ENCODE data around the gene TRPM8. TPM values are rescaled to one million over a fixed set of nuclear protein-coding genes. Genes with fewer than 3 reads are reported as not detected.

TRPM8 gene
- total RNA-seq, 1 donor from 2014 or later, result 7.5 TPM

- H3K36me3 ChIP-seq, result no peaks in the 10 kb centered on the region
- no peaks in the 10 kb centered on the region for H3K4me1 Mint-ChIP-seq
- no peak overlapping the region for H3K9ac ChIP-seq
- no peak overlapping the region for H3K4me2 ChIP-seq
- H4K20me1 ChIP-seq (ENCODE audit: low read depth), result no peaks in the 10 kb centered on the region
- H3K4me3 ChIP-seq, result no peak overlapping the region
- no peak overlapping the region for H2AFZ ChIP-seq (replicated peaks)
- H3K79me2 ChIP-seq (ENCODE audit: low read depth), result no peaks in the 10 kb centered on the region
- H3K27ac Mint-ChIP-seq, result no peak overlapping the region
- no peaks in the 10 kb centered on the region for H3F3A ChIP-seq (ENCODE audit: low read depth)
- H3K4me1 ChIP-seq, result no peaks in the 10 kb centered on the region
- no peak for DNase-seq (ENCODE audit: low spot score)
- H3K27me3 ChIP-seq, result peaks cover 36% of the 10 kb centered on the region
- H3K27ac ChIP-seq, result no peak overlapping the region
- H3K27me3 Mint-ChIP-seq (ENCODE audit: insufficient read depth, low read depth), result peaks cover 2% of the 10 kb centered on the region
- H3K36me3 Mint-ChIP-seq, result no peaks in the 10 kb centered on the region
- no peak overlapping the region for H3K4me3 Mint-ChIP-seq
- no peaks in the 10 kb centered on the region for H3K9me3 Mint-ChIP-seq
- TF ChIP-seq EZH2phosphoT487 (IDR thresholded peaks at IDR 0.05) (no peak), EZH2 (IDR thresholded peaks at IDR 0.05) (no peak)
- TF ChIP-seq, protein P1, sequence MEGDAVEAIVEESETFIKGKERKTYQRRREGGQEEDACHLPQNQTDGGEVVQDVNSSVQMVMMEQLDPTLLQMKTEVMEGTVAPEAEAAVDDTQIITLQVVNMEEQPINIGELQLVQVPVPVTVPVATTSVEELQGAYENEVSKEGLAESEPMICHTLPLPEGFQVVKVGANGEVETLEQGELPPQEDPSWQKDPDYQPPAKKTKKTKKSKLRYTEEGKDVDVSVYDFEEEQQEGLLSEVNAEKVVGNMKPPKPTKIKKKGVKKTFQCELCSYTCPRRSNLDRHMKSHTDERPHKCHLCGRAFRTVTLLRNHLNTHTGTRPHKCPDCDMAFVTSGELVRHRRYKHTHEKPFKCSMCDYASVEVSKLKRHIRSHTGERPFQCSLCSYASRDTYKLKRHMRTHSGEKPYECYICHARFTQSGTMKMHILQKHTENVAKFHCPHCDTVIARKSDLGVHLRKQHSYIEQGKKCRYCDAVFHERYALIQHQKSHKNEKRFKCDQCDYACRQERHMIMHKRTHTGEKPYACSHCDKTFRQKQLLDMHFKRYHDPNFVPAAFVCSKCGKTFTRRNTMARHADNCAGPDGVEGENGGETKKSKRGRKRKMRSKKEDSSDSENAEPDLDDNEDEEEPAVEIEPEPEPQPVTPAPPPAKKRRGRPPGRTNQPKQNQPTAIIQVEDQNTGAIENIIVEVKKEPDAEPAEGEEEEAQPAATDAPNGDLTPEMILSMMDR (IDR thresholded peaks at IDR 0.05), result no peak
- H3K9me3 ChIP-seq (ENCODE audit: low read depth), result no peaks in the 10 kb centered on the region
Measured at GRCh38 chr2:234044157-234044556, 127.0 kb downstream of the TRPM8 start.

GRCh38 chr2:234046521-234046920 lies 129.3 kb downstream of the TRPM8 start:
- H3K36me3 ChIP-seq, result no peaks in the 10 kb centered on the region
- Mint-ChIP-seq H3K9me3 (no peaks in the 10 kb centered on the region), H3K4me1 (no peaks in the 10 kb centered on the region), H3K36me3 (no peaks in the 10 kb centered on the region), H3K27ac (no peak overlapping the region), H3K27me3 (ENCODE audit: insufficient read depth, low read depth) (peaks cover 2% of the 10 kb centered on the region), H3K4me3 (no peak overlapping the region)
- H3K27ac ChIP-seq, result no peak overlapping the region
- no peak for TF ChIP-seq EZH2 (IDR thresholded peaks at IDR 0.05)
- no peak for TF ChIP-seq EZH2phosphoT487 (IDR thresholded peaks at IDR 0.05)
- TF ChIP-seq, protein P1 (IDR thresholded peaks at IDR 0.05), result no peak
- H3K4me1 ChIP-seq, result no peaks in the 10 kb centered on the region
- no peak overlapping the region for H3K9ac ChIP-seq
- no peaks in the 10 kb centered on the region for H3F3A ChIP-seq (ENCODE audit: low read depth)
- no peak for DNase-seq (ENCODE audit: low spot score)
- no peaks in the 10 kb centered on the region for H3K79me2 ChIP-seq (ENCODE audit: low read depth)
- H4K20me1 ChIP-seq (ENCODE audit: low read depth), result no peaks in the 10 kb centered on the region
- H3K4me3 ChIP-seq, result no peak overlapping the region
- no peak overlapping the region for H3K4me2 ChIP-seq
- no peaks in the 10 kb centered on the region for H3K9me3 ChIP-seq (ENCODE audit: low read depth)
- no peak overlapping the region for H2AFZ ChIP-seq (replicated peaks)
- peaks cover 23% of the 10 kb centered on the region for H3K27me3 ChIP-seq

DNA sequence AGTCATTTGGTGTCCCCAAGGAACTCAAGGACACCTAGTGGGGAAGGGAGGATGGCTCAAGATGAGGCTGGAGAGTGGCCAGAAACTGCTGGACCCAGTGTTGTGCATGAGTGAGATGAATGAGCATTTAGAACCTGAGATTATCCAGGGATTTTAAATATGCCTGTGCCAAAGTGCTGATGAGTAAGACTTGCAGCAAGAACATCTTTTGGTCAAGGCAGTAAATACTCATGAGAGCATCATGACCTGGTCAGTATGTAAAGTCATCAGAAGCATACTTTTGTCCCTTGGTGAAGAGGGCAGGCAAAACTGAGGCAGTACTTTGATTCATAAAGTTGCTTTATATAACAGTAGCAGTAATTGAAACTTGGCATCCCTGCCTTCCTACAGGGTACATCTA lies 130.2 kb downstream of the TRPM8 start:
- Histone ChIP-seq H3K27ac (no peak overlapping the region), H3K4me3 (no peak overlapping the region), H3F3A (ENCODE audit: low read depth) (no peaks in the 10 kb centered on the region), H2AFZ (replicated peaks) (no peak overlapping the region), H3K9me3 (ENCODE audit: low read depth) (no peaks in the 10 kb centered on the region), H3K36me3 (no peaks in the 10 kb centered on the region), H3K27me3 (peaks cover 14% of the 10 kb centered on the region), H3K79me2 (ENCODE audit: low read depth) (no peaks in the 10 kb centered on the region), H3K9ac (no peak overlapping the region), H4K20me1 (ENCODE audit: low read depth) (no peaks in the 10 kb centered on the region), H3K4me1 (no peaks in the 10 kb centered on the region), H3K4me2 (no peak overlapping the region)
- Mint-ChIP-seq H3K36me3 (no peaks in the 10 kb centered on the region), H3K4me1 (no peaks in the 10 kb centered on the region), H3K27ac (no peak overlapping the region), H3K9me3 (no peaks in the 10 kb centered on the region), H3K27me3 (ENCODE audit: insufficient read depth, low read depth) (peaks cover 2% of the 10 kb centered on the region), H3K4me3 (no peak overlapping the region)
- TF ChIP-seq, protein P1 (IDR thresholded peaks at IDR 0.05), result no peak
- TF ChIP-seq EZH2phosphoT487 (IDR thresholded peaks at IDR 0.05) (no peak), EZH2 (IDR thresholded peaks at IDR 0.05) (no peak)
- no peak for DNase-seq (ENCODE audit: low spot score)

Measured in neural progenitor cell (in vitro differentiated cells).